ENCODE data around the gene GPC5.

GPC5 gene

DNA sequence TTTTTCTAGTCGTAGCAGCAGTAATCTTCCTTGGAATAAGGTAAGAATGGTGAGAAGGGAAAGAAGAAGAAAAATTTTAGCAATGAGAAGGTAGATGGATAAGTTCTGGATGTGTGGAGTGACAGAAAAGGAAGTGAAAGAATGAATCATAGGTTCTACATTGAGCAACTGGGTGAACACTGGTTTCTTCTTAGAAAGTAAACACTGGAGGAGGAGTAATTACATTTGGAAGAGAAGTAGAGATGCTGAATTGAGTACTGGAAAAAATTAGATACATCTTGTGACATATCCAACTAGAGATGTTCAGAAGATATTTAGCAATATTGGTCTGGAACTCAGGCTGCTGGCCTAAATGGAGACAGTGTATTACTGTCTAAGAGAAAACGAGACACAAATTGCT, 148.5 kb downstream of the GPC5 start:
- no peak for DNase-seq

- DNase-seq: no peak
Measured at GRCh38 chr13:91553584-91553983, 155.2 kb downstream of the GPC5 start.

DNA sequence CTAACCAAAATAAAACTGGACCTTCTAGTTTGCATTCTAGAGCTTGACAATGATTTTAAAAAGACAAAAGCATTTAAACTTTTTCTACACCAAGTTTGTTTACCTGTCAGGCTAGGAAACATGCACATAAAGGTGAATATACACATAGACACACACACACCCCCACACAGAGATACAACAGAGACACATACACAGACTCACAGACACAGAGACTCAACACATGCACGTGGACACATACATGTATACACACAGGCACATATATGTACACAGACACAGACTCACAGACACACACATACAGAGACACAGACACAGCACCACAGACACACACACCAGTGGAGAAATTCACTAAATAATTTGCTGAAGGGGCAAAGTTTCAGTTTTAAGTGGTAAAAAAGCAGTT, 155.7 kb downstream of the GPC5 start:
- DNase-seq: no peak

GRCh38 chr13:91557328-91558090, 159.1 kb downstream of the GPC5 start:
- DNase-seq: no peak

GRCh38 chr13:91563799-91564198, 165.4 kb downstream of the GPC5 start:
- no peak for DNase-seq

GRCh38 chr13:91564396-91564795, 166.0 kb downstream of the GPC5 start:
- no peak for DNase-seq

DNA sequence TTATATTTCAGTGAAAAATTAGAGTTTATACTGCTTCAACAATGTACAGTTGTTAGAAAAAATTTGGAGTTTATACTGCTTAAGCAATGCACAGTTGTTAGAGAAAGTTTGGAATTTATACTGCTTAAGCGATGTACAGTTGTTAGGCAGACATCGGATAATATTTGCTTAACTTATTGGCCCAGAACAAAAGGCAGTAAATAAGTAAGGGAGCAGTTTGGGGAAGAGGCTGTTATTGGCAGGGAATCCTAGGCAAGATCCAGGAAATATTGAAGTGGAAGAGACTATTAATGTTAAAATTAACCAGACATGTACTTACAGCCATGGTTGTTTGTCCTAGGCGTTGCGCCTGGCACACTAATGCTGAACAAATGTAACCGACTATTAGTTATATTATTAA, 166.9 kb downstream of the GPC5 start:
- DNase-seq: no peak

- no peak for DNase-seq
Measured at GRCh38 chr13:91567485-91568207, 169.2 kb downstream of the GPC5 start.

GRCh38 chr13:91571681-91572080, 173.3 kb downstream of the GPC5 start:
- no peak for DNase-seq

DNA sequence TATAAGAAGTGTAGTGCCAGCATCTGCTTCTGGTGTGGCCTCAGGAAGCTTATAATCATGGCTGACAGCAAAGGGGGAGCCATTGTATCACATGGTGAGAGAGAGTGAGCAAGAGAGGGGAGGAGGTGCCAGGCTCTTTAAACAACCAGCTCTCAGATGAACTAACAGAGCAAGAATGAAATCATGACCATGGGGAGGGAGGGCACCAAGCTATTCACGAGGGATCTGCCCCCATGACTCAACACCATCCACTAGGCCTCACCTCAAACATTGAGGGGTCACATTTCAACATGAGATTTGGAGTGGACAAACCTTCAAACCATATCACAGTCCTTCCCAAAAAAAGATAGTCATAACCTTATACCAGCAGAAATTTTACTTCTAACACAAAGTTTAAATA, 174.0 kb downstream of the GPC5 start:
- no peak for DNase-seq

DNA sequence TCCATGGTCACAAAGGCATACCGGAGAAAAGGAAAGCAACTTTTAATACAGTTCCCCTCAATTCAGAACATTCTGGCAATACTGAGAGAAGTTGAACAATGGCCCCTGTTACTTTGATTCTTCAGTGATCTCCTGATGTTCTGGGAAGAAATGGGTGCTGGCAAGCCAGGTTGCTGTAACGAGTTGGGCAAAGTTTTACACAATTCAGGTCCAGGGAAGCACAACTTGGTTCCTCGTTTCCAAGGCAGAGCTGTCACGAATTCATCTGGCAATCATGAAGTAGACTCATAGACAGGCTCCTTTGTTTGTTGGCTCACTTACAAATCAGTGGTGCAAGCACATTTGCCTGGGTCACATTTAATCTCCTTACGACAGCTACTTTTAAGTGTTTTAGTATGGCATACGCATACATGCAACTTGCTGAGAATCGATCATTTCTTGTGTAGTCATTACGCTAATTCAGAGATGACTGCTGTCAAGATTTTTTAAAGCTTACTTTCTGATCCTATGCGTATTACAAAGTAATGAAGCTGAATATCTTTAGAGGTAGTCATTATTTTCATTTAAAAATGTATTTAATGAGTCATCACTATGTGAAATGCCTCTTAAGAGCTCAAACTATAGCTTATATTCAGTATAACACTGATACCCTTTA, 174.7 kb downstream of the GPC5 start:
- DNase-seq: no peak

GRCh38 chr13:91574766-91575165, 176.3 kb downstream of the GPC5 start:
- no peak for DNase-seq

DNA sequence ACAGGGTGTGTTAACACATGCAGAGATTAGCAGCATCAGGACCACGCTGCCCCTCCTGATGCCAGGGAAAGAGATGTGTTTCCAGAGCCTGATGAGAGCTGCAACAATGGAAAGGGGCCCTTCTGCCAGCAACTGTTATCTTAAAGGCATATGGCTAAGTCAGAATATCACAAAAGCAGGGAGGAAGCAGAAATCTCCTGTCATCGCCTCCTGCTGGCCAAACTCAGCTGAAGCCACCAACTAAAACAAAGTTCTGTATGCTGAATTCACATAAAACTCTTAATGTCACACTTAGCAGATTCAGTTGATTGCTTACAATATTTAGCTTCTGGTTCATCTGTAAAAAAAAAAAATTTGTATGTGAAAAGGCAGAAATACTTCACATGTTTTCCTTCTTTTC, 178.2 kb downstream of the GPC5 start:
- no peak for DNase-seq

- no peak for DNase-seq
Measured at GRCh38 chr13:91579320-91579719, 180.9 kb downstream of the GPC5 start.

- no peak for DNase-seq
Measured at GRCh38 chr13:91580749-91581148, 182.3 kb downstream of the GPC5 start.

DNA sequence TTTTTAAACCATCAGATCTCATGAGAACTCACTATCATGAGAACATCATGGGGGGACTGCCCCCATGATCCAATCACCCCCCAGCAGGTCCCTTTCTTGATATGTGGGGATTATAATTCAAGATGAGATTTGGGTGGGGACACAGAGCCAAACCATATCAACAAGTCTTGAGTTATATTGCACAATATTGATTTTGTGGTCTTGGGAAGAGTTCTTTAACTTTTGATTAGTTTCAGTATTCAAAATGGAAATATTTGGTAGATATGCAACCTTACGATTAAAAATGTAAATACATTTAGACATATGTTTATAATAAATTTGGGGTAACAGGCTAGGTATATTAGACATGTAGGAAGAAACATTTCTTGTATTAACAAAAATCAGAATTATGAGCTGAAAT, 188.2 kb downstream of the GPC5 start:
- no peak for DNase-seq

GRCh38 chr13:91588541-91588940, 190.1 kb downstream of the GPC5 start:
- DNase-seq: no peak

- DNase-seq: no peak
Measured at GRCh38 chr13:91592056-91593014, 193.9 kb downstream of the GPC5 start.

GRCh38 chr13:91593456-91593855, 195.0 kb downstream of the GPC5 start:
- no peak for DNase-seq

GRCh38 chr13:91594061-91594460, 195.6 kb downstream of the GPC5 start:
- DNase-seq: no peak

GRCh38 chr13:91595677-91596076, 197.3 kb downstream of the GPC5 start:
- no peak for DNase-seq

DNA sequence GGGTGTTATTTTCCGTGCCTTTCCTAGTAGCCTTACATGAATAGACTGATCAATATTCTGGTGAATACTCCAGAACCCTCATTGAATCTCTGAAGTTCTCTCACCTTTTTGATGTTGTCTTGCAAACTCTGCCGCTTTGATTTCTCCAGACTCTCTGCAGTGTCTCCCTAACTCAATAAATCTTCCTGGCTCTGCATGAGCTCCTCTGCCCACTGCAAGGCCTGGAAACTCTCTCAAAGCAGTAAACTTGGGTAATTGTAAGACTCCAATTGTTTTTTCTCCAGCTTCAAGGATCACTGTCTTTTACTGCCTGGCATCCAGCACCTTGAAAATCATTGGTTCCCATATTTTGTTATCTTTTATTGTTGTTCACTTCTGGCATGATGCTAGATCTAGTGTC, 198.4 kb downstream of the GPC5 start:
- DNase-seq: no peak

- DNase-seq: no peak
Measured at GRCh38 chr13:91598655-91599054, 200.2 kb downstream of the GPC5 start.

Data from HCEC 1CT (cell line).